Spleen (tissue), 7 donors: ENCODE measurements around the gene BEND4.

Experiments
- CTCF ChIP-seq, 11 experiments: fragments of 200-600 bp in 7 of 11; fragments of 450-650 bp in 4 of 11; sonication (generic) in 4 of 11; IDR thresholded peaks in 8 of 11; conservative IDR thresholded peaks in 3 of 11; 1 replicate in 7 of 11; 2 replicates in 4 of 11; pipeline versions ENCODE4 v1.4.0 to v1.8.0; 2016 to 2021; ENCODE audit warnings: antibody characterized with exemption in 11 of 11, inconsistent platforms in 4 of 11, mild to moderate bottlenecking in 1 of 11
- POLR2A ChIP-seq, 3 donors: fragments of 450-650 bp; IDR thresholded peaks; one replicate each; pipeline ENCODE4 v1.5.1; 2017; ENCODE audit warnings: antibody characterized with exemption in 3 of 3, mild to moderate bottlenecking in 1 of 3
- POLR2AphosphoS5 ChIP-seq, 3 donors: sonication (generic); formaldehyde crosslinking; IDR thresholded peaks; one replicate each; pipeline ENCODE4 v1.5.1; 2017; ENCODE audit warnings: antibody characterized with exemption in 3 of 3
- donor health status: DM: no; HTN: no; CAD: no; lungs with moderate emphysema.
- donor health status: DM: no; HTN: no; CAD: no.
- donor health status: DM: no; HTN: no; CAD: no.

- TF ChIP-seq POLR2AphosphoS5 (IDR thresholded peaks at IDR 0.05) (no peak), CTCF (IDR thresholded peaks at IDR 0.05 in 8 of 11, conservative IDR thresholded peaks at IDR 0.05 in 3 of 11) (no peak), POLR2A (IDR thresholded peaks at IDR 0.05) (no peak)
Observed at GRCh38 chr4:42152507-42153504, at the start of gene BEND4.
